ENCODE measurements around the gene SMIM38.

SMIM38 gene

DNA sequence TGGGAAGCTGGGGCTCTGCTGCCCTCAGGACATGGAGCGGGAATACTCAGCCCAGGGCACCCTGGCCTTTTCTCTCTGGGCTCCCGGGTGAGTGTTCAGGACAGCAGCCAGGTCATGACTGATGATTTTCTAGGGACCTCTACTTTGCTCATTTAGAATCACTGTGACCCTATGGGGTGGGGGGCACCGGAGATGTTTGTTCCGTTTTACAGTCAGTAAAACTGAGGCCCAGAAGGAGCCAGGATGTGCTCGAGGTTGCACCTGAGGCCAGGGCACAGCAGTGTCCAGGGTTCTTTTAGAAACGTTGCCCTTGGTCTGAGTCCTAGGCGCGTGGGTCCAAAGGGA, 48.1 kb downstream of the SMIM38 start:
- Histone ChIP-seq H3K9ac (ENCODE audit: low read depth, low read length) (no peak overlapping the region), H3K4me1 (ENCODE audit: insufficient read depth, low read length) (no peaks in the 10 kb centered on the region), H3K27ac (ENCODE audit: low read length) (no peak overlapping the region), H3K4me3 (ENCODE audit: low read depth in 1 of 2, low read length in 2 of 2) (no peak overlapping the region), H4K20me1 (ENCODE audit: insufficient read depth, low read length) (peaks cover 2% of the 10 kb centered on the region; the same call in 1 of the 2 replicates), H3K79me2 (ENCODE audit: insufficient read depth, low read length) (no peaks in the 10 kb centered on the region), H3K4me2 (ENCODE audit: insufficient read depth, low read length) (no peak overlapping the region), H2AFZ (ENCODE audit: low read depth, low read length) (no peak overlapping the region), H3K9me3 (ENCODE audit: insufficient read depth, low read length, severe bottlenecking) (no peaks in the 10 kb centered on the region), H3K27me3 (ENCODE audit: insufficient read depth, low read length, poor library complexity) (no peaks in the 10 kb centered on the region), H3K36me3 (ENCODE audit: insufficient read depth, low read length) (no peaks in the 10 kb centered on the region)
- DNase-seq: no peak
- no peak for ATAC-seq (ENCODE audit: insufficient read depth, low read depth)
- no peak for TF ChIP-seq EZH2 (IDR thresholded peaks at IDR 0.05; ENCODE audit: borderline replicate concordance, low read depth, low read length, severe bottlenecking)
- TF ChIP-seq, protein P1, sequence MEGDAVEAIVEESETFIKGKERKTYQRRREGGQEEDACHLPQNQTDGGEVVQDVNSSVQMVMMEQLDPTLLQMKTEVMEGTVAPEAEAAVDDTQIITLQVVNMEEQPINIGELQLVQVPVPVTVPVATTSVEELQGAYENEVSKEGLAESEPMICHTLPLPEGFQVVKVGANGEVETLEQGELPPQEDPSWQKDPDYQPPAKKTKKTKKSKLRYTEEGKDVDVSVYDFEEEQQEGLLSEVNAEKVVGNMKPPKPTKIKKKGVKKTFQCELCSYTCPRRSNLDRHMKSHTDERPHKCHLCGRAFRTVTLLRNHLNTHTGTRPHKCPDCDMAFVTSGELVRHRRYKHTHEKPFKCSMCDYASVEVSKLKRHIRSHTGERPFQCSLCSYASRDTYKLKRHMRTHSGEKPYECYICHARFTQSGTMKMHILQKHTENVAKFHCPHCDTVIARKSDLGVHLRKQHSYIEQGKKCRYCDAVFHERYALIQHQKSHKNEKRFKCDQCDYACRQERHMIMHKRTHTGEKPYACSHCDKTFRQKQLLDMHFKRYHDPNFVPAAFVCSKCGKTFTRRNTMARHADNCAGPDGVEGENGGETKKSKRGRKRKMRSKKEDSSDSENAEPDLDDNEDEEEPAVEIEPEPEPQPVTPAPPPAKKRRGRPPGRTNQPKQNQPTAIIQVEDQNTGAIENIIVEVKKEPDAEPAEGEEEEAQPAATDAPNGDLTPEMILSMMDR (IDR thresholded peaks at IDR 0.05; ENCODE audit: borderline replicate concordance, extremely low read depth, low read length, poor library complexity, severe bottlenecking): no peak

DNA sequence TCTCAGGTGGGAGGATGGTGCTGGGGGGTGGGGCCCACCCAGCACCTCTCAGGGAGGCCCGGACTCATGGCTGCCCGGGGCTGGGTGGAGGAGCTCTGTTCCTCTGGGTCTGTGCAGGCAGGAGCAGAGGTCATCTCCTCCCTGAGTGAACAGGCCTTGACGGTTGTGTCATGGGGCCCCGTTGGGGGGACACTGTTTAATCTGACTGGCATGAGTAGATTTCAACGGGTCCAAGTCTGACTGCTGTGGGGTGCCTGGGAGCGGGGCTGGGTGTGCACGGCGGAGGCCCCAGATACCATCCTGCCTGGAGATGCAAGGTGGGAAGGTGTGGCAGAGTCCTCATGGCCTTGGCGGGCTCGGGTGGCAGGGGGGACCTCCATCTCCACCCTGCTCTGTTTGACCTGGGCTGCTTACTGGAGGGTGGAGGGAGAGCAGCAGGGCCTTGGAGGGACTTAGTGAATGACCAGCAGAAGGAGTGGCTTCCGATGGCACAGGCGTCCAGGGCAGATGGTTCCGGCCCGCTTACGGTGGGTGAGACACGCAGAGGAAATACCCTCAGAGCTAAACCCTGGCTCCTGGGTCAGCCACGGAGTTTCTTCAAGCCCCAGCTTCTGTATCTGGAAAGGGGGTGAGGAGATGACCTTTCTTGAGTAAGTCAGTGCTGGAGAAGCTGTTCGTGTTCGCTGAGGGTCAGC, 48.7 kb downstream of the SMIM38 start:
- TF ChIP-seq EZH2 (IDR thresholded peaks at IDR 0.05; ENCODE audit: borderline replicate concordance, low read depth, low read length, severe bottlenecking): no peak
- TF ChIP-seq, protein P1 (IDR thresholded peaks at IDR 0.05; ENCODE audit: borderline replicate concordance, extremely low read depth, low read length, poor library complexity, severe bottlenecking): no peak
- H3K27ac ChIP-seq (ENCODE audit: low read length): no peak overlapping the region

DNA sequence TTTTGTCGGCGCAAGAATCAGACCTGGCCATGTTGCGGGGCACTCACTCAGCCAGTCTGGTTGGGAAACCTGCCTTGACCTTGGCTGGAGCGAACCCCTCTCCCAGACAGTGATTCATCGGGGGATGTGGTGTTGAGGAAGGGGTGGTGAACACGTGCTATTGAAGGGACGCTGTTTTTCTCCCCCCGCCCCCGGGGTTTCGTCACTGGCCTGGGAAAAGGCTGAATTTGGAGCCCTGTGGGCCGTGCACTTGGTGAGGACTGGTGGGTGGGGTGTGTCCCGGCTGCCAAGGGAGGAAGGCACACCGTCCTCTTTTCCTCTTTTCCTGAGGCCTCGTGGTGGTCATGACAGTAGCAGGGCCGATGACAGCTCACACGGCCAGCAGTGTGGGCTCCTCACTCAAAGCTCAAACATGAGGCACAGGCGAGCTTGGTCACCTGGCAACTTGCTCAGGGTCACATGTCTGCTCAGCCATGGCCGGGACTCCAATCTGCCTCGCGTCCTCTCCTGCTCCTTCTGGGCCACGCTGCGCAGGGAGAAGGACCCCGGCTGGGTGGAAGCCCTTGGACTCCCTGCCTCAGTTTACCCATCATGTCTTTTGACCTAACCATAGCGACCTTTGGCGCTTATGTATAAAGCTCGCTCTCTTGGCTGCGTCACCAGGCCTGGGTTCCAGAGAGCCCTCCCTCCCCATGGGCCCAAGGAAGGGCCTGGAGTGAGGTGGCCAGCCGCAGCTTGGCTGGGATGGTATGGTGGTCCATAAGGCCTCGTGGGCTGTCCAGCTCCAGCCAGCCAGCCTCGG, 49.4 kb downstream of the SMIM38 start:
- Histone ChIP-seq H3K9me3 (ENCODE audit: insufficient read depth, low read length, severe bottlenecking) (no peaks in the 10 kb centered on the region), H3K4me1 (ENCODE audit: insufficient read depth, low read length) (no peaks in the 10 kb centered on the region), H3K4me3 (ENCODE audit: low read depth in 1 of 2, low read length in 2 of 2) (no peak overlapping the region), H3K9ac (ENCODE audit: low read depth, low read length) (no peak overlapping the region), H3K4me2 (ENCODE audit: insufficient read depth, low read length) (no peak overlapping the region), H4K20me1 (ENCODE audit: insufficient read depth, low read length) (peaks cover 2% of the 10 kb centered on the region; the same call in 1 of the 2 replicates), H3K27me3 (ENCODE audit: insufficient read depth, low read length, poor library complexity) (no peaks in the 10 kb centered on the region), H3K36me3 (ENCODE audit: insufficient read depth, low read length) (no peaks in the 10 kb centered on the region), H3K79me2 (ENCODE audit: insufficient read depth, low read length) (no peaks in the 10 kb centered on the region), H3K27ac (ENCODE audit: low read length) (no peak overlapping the region), H2AFZ (ENCODE audit: low read depth, low read length) (no peak overlapping the region)
- DNase-seq (no peak), ATAC-seq (ENCODE audit: insufficient read depth, low read depth) (no peak)
- TF ChIP-seq EZH2 (IDR thresholded peaks at IDR 0.05; ENCODE audit: borderline replicate concordance, low read depth, low read length, severe bottlenecking): no peak
- TF ChIP-seq, protein P1 (IDR thresholded peaks at IDR 0.05; ENCODE audit: borderline replicate concordance, extremely low read depth, low read length, poor library complexity, severe bottlenecking): no peak

More for the DNA sequence above, 48.7 kb downstream of the SMIM38 start:
- DNase-seq (no peak), ATAC-seq (ENCODE audit: insufficient read depth, low read depth) (no peak)
- no peak overlapping the region for H3K4me3 ChIP-seq (ENCODE audit: low read depth in 1 of 2, low read length in 2 of 2)
- peaks cover 2% of the 10 kb centered on the region; the same call in 1 of the 2 replicates for H4K20me1 ChIP-seq (ENCODE audit: insufficient read depth, low read length)
- H3K36me3 ChIP-seq (ENCODE audit: insufficient read depth, low read length): no peaks in the 10 kb centered on the region
- H3K4me2 ChIP-seq (ENCODE audit: insufficient read depth, low read length): no peak overlapping the region
- no peaks in the 10 kb centered on the region for H3K79me2 ChIP-seq (ENCODE audit: insufficient read depth, low read length)
- no peak overlapping the region for H2AFZ ChIP-seq (ENCODE audit: low read depth, low read length)
- H3K9ac ChIP-seq (ENCODE audit: low read depth, low read length): no peak overlapping the region
- no peaks in the 10 kb centered on the region for H3K27me3 ChIP-seq (ENCODE audit: insufficient read depth, low read length, poor library complexity)
- H3K9me3 ChIP-seq (ENCODE audit: insufficient read depth, low read length, severe bottlenecking): no peaks in the 10 kb centered on the region
- H3K4me1 ChIP-seq (ENCODE audit: insufficient read depth, low read length): no peaks in the 10 kb centered on the region

Data from DND-41 (cell line).